GM18520 (cell line): Measurements from ENCODE around the gene C19orf73.
A peak's percentile ranks its signal among the peaks of the same experiment; 100 is the strongest.
"Not testable (repeated sequence)": the region's sequence is repeated elsewhere in the genome, so short reads cannot be mapped to it uniquely, and the experiment has no call there.

ENCODE experiments used
- ATAC-seq: cut with Tn5 transposase; IDR thresholded peaks from one replicate; pipeline ENCODE4 v1.9.1; 2021; ENCODE audit not compliant: unreplicated experiment

C19orf73 gene

GRCh38 chr19:49103331-49104085 is 15.4 kb downstream of the C19orf73 start:
- ATAC-seq: no peak

- ATAC-seq: no peak
These were observed 16.6 kb downstream of the C19orf73 start for GRCh38 chr19:49102303-49102702.

- ATAC-seq: no peak
These were observed 17.8 kb downstream of the C19orf73 start for GRCh38 chr19:49101160-49101559.

- no peak for ATAC-seq
These were observed 20.1 kb downstream of the C19orf73 start for GRCh38 chr19:49098795-49099194.

GRCh38 chr19:49097453-49098288 is 21.3 kb downstream of the C19orf73 start:
- no peak for ATAC-seq

GRCh38 chr19:49094505-49095482 is 24.1 kb downstream of the C19orf73 start:
- no peak for ATAC-seq

GRCh38 chr19:49092686-49093085 is 26.3 kb downstream of the C19orf73 start:
- ATAC-seq: no peak

GRCh38 chr19:49091391-49092038 is 27.4 kb downstream of the C19orf73 start:
- no peak for ATAC-seq

GRCh38 chr19:49086296-49086695 is 32.6 kb downstream of the C19orf73 start:
- no peak for ATAC-seq

- ATAC-seq: no peak
These were observed 33.1 kb downstream of the C19orf73 start for GRCh38 chr19:49085868-49086232.

- ATAC-seq: peak; percentile 78
These were observed 33.7 kb downstream of the C19orf73 start, which contains the start of gene SNRNP70 for GRCh38 chr19:49085020-49085867. SNRNP70 (plus strand) TSS chr19:49085451; CDS start chr19:49086415, 964 bp downstream.

- no peak for ATAC-seq
These were observed 34.5 kb downstream of the C19orf73 start for GRCh38 chr19:49084206-49085019.

GRCh38 chr19:49081273-49081672 is 37.7 kb downstream of the C19orf73 start:
- ATAC-seq: no peak

- ATAC-seq: no peak
These were observed 38.6 kb downstream of the C19orf73 start for GRCh38 chr19:49080392-49080791.

- ATAC-seq: not testable (repeated sequence)
These were observed 44.1 kb downstream of the C19orf73 start for GRCh38 chr19:49074869-49075268.

- ATAC-seq: no peak
These were observed 45.2 kb downstream of the C19orf73 start for GRCh38 chr19:49073514-49074378.

GRCh38 chr19:49071860-49072547 is 46.9 kb downstream of the C19orf73 start:
- no peak for ATAC-seq
